Measurements from ENCODE around the gene TSPAN5. TPM values are rescaled to one million over a fixed set of nuclear protein-coding genes. Genes with fewer than 3 reads are reported as not detected.

Gene TSPAN5
- polyA plus RNA-seq, 2 donors: 8.8 to 9.8 TPM

- Histone ChIP-seq H3K36me3 (ENCODE audit: control insufficient read depth in 2 of 2, insufficient read depth in 2 of 2, low read length in 1 of 2) (no peaks in the 10 kb centered on the region), H3K27me3 (ENCODE audit: control insufficient read depth in 1 of 2, insufficient read depth in 2 of 2, low read length in 2 of 2) (no peaks in the 10 kb centered on the region), H3K4me1 (ENCODE audit: control insufficient read depth in 2 of 2, insufficient read depth in 2 of 2, low read length in 1 of 2) (peaks cover 0 to 2% of the 10 kb centered on the region in 2 donors), H3K4me3 (ENCODE audit: low read depth in 1 of 2, low read length in 2 of 2) (no peak overlapping the region), H3K9me3 (ENCODE audit: control insufficient read depth in 2 of 2, insufficient read depth in 1 of 2, low read depth in 1 of 2, low read length in 1 of 2) (no peaks in the 10 kb centered on the region), H3K27ac (ENCODE audit: low read depth in 2 of 2, low read length in 1 of 2) (no peak overlapping the region)
- WGBS, 2 donors: 48 to 49% methylated on average over 5 of the region's 5 CpGs
These were observed 4.2 kb downstream of the TSPAN5 start for GRCh38 chr4:98653890-98654867.

- 81 to 88% methylated on average over 3 of the region's 3 CpGs for WGBS, 2 donors
- Histone ChIP-seq H3K4me1 (ENCODE audit: control insufficient read depth in 2 of 2, insufficient read depth in 2 of 2, low read length in 1 of 2) (peaks cover 0 to 2% of the 10 kb centered on the region in 2 donors), H3K4me3 (ENCODE audit: low read depth in 1 of 2, low read length in 2 of 2) (no peak overlapping the region), H3K27ac (ENCODE audit: low read depth in 2 of 2, low read length in 1 of 2) (no peak overlapping the region), H3K36me3 (ENCODE audit: control insufficient read depth in 2 of 2, insufficient read depth in 2 of 2, low read length in 1 of 2) (no peaks in the 10 kb centered on the region), H3K27me3 (ENCODE audit: control insufficient read depth in 1 of 2, insufficient read depth in 2 of 2, low read length in 2 of 2) (no peaks in the 10 kb centered on the region), H3K9me3 (ENCODE audit: control insufficient read depth in 2 of 2, insufficient read depth in 1 of 2, low read depth in 1 of 2, low read length in 1 of 2) (no peaks in the 10 kb centered on the region)
These were observed 5.4 kb downstream of the TSPAN5 start for GRCh38 chr4:98652996-98653395.

GRCh38 chr4:98648602-98649001, 9.8 kb downstream of the TSPAN5 start:
- no peaks in the 10 kb centered on the region for H3K36me3 ChIP-seq (ENCODE audit: control insufficient read depth in 2 of 2, insufficient read depth in 2 of 2, low read length in 1 of 2)
- H3K27ac ChIP-seq (ENCODE audit: low read depth in 2 of 2, low read length in 1 of 2): no peak overlapping the region
- no peak overlapping the region for H3K4me3 ChIP-seq (ENCODE audit: low read depth in 1 of 2, low read length in 2 of 2)
- 74 to 83% methylated on average over 5 of the region's 5 CpGs for WGBS, 2 donors
- H3K9me3 ChIP-seq (ENCODE audit: control insufficient read depth in 2 of 2, insufficient read depth in 1 of 2, low read depth in 1 of 2, low read length in 1 of 2): no peaks in the 10 kb centered on the region
- no peaks in the 10 kb centered on the region for H3K27me3 ChIP-seq (ENCODE audit: control insufficient read depth in 1 of 2, insufficient read depth in 2 of 2, low read length in 2 of 2)
- H3K4me1 ChIP-seq (ENCODE audit: control insufficient read depth in 2 of 2, insufficient read depth in 2 of 2, low read length in 1 of 2): no peaks in the 10 kb centered on the region

- no peak overlapping the region for H3K27ac ChIP-seq (ENCODE audit: low read depth in 2 of 2, low read length in 1 of 2)
- H3K4me1 ChIP-seq (ENCODE audit: control insufficient read depth in 2 of 2, insufficient read depth in 2 of 2, low read length in 1 of 2): no peaks in the 10 kb centered on the region
- H3K27me3 ChIP-seq (ENCODE audit: control insufficient read depth in 1 of 2, insufficient read depth in 2 of 2, low read length in 2 of 2): no peaks in the 10 kb centered on the region
- no peaks in the 10 kb centered on the region for H3K9me3 ChIP-seq (ENCODE audit: control insufficient read depth in 2 of 2, insufficient read depth in 1 of 2, low read depth in 1 of 2, low read length in 1 of 2)
- 95 to 97% methylated on average over 3 of the region's 3 CpGs for WGBS, 2 donors
- no peaks in the 10 kb centered on the region for H3K36me3 ChIP-seq (ENCODE audit: control insufficient read depth in 2 of 2, insufficient read depth in 2 of 2, low read length in 1 of 2)
- no peak overlapping the region for H3K4me3 ChIP-seq (ENCODE audit: low read depth in 1 of 2, low read length in 2 of 2)
These were observed 12.0 kb downstream of the TSPAN5 start for GRCh38 chr4:98646422-98646821.

- 92% methylated on average over 6 of the region's 6 CpGs for WGBS, 2 donors
- H3K4me3 ChIP-seq (ENCODE audit: low read depth in 1 of 2, low read length in 2 of 2): no peak overlapping the region
These were observed 12.9 kb downstream of the TSPAN5 start for GRCh38 chr4:98645527-98645926.

GRCh38 chr4:98643755-98644154, 14.7 kb downstream of the TSPAN5 start:
- Histone ChIP-seq H3K9me3 (ENCODE audit: control insufficient read depth in 2 of 2, insufficient read depth in 1 of 2, low read depth in 1 of 2, low read length in 1 of 2) (no peaks in the 10 kb centered on the region), H3K27me3 (ENCODE audit: control insufficient read depth in 1 of 2, insufficient read depth in 2 of 2, low read length in 2 of 2) (no peaks in the 10 kb centered on the region), H3K27ac (ENCODE audit: low read depth in 2 of 2, low read length in 1 of 2) (no peak overlapping the region), H3K4me1 (ENCODE audit: control insufficient read depth in 2 of 2, insufficient read depth in 2 of 2, low read length in 1 of 2) (no peaks in the 10 kb centered on the region), H3K36me3 (ENCODE audit: control insufficient read depth in 2 of 2, insufficient read depth in 2 of 2, low read length in 1 of 2) (no peaks in the 10 kb centered on the region), H3K4me3 (ENCODE audit: low read depth in 1 of 2, low read length in 2 of 2) (no peak overlapping the region)
- 74 to 81% methylated on average over 2 of the region's 2 CpGs for WGBS, 2 donors

More at GRCh38 chr4:98645527-98645926, 12.9 kb downstream of the TSPAN5 start:
- Histone ChIP-seq H3K9me3 (ENCODE audit: control insufficient read depth in 2 of 2, insufficient read depth in 1 of 2, low read depth in 1 of 2, low read length in 1 of 2) (no peaks in the 10 kb centered on the region), H3K4me1 (ENCODE audit: control insufficient read depth in 2 of 2, insufficient read depth in 2 of 2, low read length in 1 of 2) (no peaks in the 10 kb centered on the region), H3K36me3 (ENCODE audit: control insufficient read depth in 2 of 2, insufficient read depth in 2 of 2, low read length in 1 of 2) (no peaks in the 10 kb centered on the region), H3K27me3 (ENCODE audit: control insufficient read depth in 1 of 2, insufficient read depth in 2 of 2, low read length in 2 of 2) (no peaks in the 10 kb centered on the region), H3K27ac (ENCODE audit: low read depth in 2 of 2, low read length in 1 of 2) (no peak overlapping the region)

- Histone ChIP-seq H3K36me3 (ENCODE audit: control insufficient read depth in 2 of 2, insufficient read depth in 2 of 2, low read length in 1 of 2) (no peaks in the 10 kb centered on the region), H3K4me1 (ENCODE audit: control insufficient read depth in 2 of 2, insufficient read depth in 2 of 2, low read length in 1 of 2) (no peaks in the 10 kb centered on the region), H3K4me3 (ENCODE audit: low read depth in 1 of 2, low read length in 2 of 2) (no peak overlapping the region), H3K27ac (ENCODE audit: low read depth in 2 of 2, low read length in 1 of 2) (no peak overlapping the region), H3K27me3 (ENCODE audit: control insufficient read depth in 1 of 2, insufficient read depth in 2 of 2, low read length in 2 of 2) (no peaks in the 10 kb centered on the region), H3K9me3 (ENCODE audit: control insufficient read depth in 2 of 2, insufficient read depth in 1 of 2, low read depth in 1 of 2, low read length in 1 of 2) (no peaks in the 10 kb centered on the region)
- 40 to 43% methylated on average over 4 of the region's 4 CpGs for WGBS, 2 donors
These were observed 15.4 kb downstream of the TSPAN5 start for GRCh38 chr4:98642991-98643426.

- H3K27me3 ChIP-seq (ENCODE audit: control insufficient read depth in 1 of 2, insufficient read depth in 2 of 2, low read length in 2 of 2): no peaks in the 10 kb centered on the region
- no peaks in the 10 kb centered on the region for H3K4me1 ChIP-seq (ENCODE audit: control insufficient read depth in 2 of 2, insufficient read depth in 2 of 2, low read length in 1 of 2)
- WGBS, 2 donors: 90 to 91% methylated on average over 3 of the region's 3 CpGs
- H3K36me3 ChIP-seq (ENCODE audit: control insufficient read depth in 2 of 2, insufficient read depth in 2 of 2, low read length in 1 of 2): no peaks in the 10 kb centered on the region
- no peaks in the 10 kb centered on the region for H3K9me3 ChIP-seq (ENCODE audit: control insufficient read depth in 2 of 2, insufficient read depth in 1 of 2, low read depth in 1 of 2, low read length in 1 of 2)
- H3K27ac ChIP-seq (ENCODE audit: low read depth in 2 of 2, low read length in 1 of 2): no peak overlapping the region
- no peak overlapping the region for H3K4me3 ChIP-seq (ENCODE audit: low read depth in 1 of 2, low read length in 2 of 2)
These were observed 16.3 kb downstream of the TSPAN5 start for GRCh38 chr4:98641906-98642668.

- Histone ChIP-seq H3K27me3 (ENCODE audit: control insufficient read depth in 1 of 2, insufficient read depth in 2 of 2, low read length in 2 of 2) (no peaks in the 10 kb centered on the region), H3K4me1 (ENCODE audit: control insufficient read depth in 2 of 2, insufficient read depth in 2 of 2, low read length in 1 of 2) (no peaks in the 10 kb centered on the region), H3K36me3 (ENCODE audit: control insufficient read depth in 2 of 2, insufficient read depth in 2 of 2, low read length in 1 of 2) (no peaks in the 10 kb centered on the region), H3K27ac (ENCODE audit: low read depth in 2 of 2, low read length in 1 of 2) (no peak overlapping the region), H3K9me3 (ENCODE audit: control insufficient read depth in 2 of 2, insufficient read depth in 1 of 2, low read depth in 1 of 2, low read length in 1 of 2) (no peaks in the 10 kb centered on the region), H3K4me3 (ENCODE audit: low read depth in 1 of 2, low read length in 2 of 2) (no peak overlapping the region)
- 86 to 88% methylated on average over 5 of the region's 5 CpGs for WGBS, 2 donors
These were observed 17.0 kb downstream of the TSPAN5 start for GRCh38 chr4:98641376-98641775.
